ENCODE data around the gene MDM2. TPM values are rescaled to one million over a fixed set of nuclear protein-coding genes. Genes with fewer than 3 reads are reported as not detected.

The MDM2 gene
- total and polyA plus RNA-seq, 2 experiments from 2014 or later = 80.4 to 111 TPM

DNA sequence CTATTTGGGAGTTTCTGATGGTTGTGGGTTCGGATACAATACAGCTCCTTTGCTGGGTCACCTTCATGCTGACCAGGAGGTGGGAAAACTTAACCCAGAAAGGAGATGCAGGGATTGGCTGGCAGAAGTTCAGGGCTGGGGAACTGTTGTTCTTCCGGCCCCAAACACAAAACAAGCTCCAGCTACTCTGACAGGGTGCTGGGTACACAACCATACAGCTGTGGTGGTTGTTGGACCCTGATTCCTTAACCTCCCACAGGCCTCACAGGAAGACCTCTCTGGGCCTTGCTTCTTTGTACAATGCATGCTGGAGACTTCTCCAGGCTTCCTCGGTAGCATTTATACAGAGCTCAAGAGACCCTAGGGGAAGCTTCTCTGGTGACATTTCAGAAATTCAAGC is 77.4 kb downstream of the MDM2 start:
- no peaks in the 10 kb centered on the region for H3K9me2 ChIP-seq (ENCODE audit: insufficient read depth)
- TF ChIP-seq EZH2phosphoT487 (IDR thresholded peaks at IDR 0.05; ENCODE audit: insufficient read depth, low read depth) = no peak
- TF ChIP-seq EZH2 (IDR thresholded peaks at IDR 0.05; ENCODE audit: insufficient read depth, poor library complexity, severe bottlenecking) = no peak
- no peak overlapping the region for H3K27ac ChIP-seq
- no peaks in the 10 kb centered on the region for H3K4me1 ChIP-seq (ENCODE audit: insufficient read depth)
- H3K36me3 ChIP-seq (ENCODE audit: low read depth) = no peaks in the 10 kb centered on the region
- H2AFZ ChIP-seq = no peak overlapping the region
- no peaks in the 10 kb centered on the region for H4K20me1 ChIP-seq (ENCODE audit: insufficient read depth)
- H3K4me2 ChIP-seq (ENCODE audit: unreplicated experiment) = no peak overlapping the region
- H3K79me2 ChIP-seq (ENCODE audit: insufficient read depth) = no peaks in the 10 kb centered on the region
- WGBS, 2 experiments (ENCODE audit: low coverage in 1 of 2, low lambda C conversion rate in 2 of 2, missing lambda C conversion rate in 2 of 2) = 89 to 91% methylated on average over 3 of the region's 3 CpGs
- H3K9ac ChIP-seq = no peak overlapping the region
- no peak overlapping the region for H3K4me3 ChIP-seq
- H3K27me3 ChIP-seq (replicated peaks; ENCODE audit: insufficient read depth) = no peaks in the 10 kb centered on the region
- in situ Hi-C loops (cut with MboI) = no loop called here
- no peak for DNase-seq
- H3F3A ChIP-seq (ENCODE audit: insufficient read depth) = no peaks in the 10 kb centered on the region
- H3K9me3 ChIP-seq (ENCODE audit: low read depth) = no peaks in the 10 kb centered on the region

DNA sequence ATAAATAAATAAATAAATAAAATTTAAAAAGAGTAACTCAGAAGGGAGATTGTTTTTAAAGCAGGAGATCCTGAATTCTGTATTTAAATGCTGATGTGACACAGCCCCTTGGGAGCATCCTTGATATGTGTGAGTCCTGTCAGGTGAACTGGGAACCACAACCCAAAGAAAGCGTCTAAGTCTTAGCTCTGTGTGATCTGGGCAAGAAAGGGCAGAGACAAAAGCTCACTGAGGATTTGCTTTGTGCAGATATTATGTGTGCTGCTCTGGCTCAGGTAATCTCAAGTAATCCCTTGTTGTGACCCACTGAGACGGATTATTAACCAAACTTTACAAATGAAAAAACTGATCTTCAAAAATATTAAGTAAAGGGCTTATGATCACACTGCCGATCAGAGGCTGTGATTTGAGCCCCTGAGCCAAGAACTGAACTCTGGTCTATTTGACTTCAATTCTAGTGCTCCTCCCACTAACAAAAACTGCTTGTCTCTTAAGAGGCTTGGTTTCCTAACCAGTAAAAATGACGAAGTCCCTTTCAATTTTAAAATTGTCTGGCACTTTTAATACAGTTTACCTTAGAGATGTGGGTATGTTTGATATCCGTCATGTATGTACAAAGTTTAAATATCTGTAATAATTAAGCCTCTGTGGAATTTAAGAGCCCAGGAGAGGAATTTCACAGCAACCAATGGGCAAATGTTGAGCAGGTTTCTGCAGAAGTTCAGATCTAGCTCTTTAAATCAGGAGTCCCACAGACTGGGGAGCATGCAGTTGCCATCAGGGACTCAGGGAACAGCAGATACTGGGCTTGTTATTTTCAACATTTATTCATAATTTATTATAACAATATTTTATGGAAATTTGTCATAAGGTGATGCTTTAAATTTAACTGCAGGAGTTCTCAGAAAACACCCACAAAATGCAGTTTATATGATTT is 78.9 kb downstream of the MDM2 start:
- no peaks in the 10 kb centered on the region for H3F3A ChIP-seq (ENCODE audit: insufficient read depth)
- 80 to 81% methylated on average over 5 of the region's 5 CpGs for WGBS, 2 experiments (ENCODE audit: low coverage in 1 of 2, low lambda C conversion rate in 2 of 2, missing lambda C conversion rate in 2 of 2)
- no peak overlapping the region for H2AFZ ChIP-seq
- H3K4me3 ChIP-seq = no peak overlapping the region
- no peaks in the 10 kb centered on the region for H3K9me3 ChIP-seq (ENCODE audit: low read depth)
- no peak overlapping the region for H3K27ac ChIP-seq
- no peaks in the 10 kb centered on the region for H3K27me3 ChIP-seq (replicated peaks; ENCODE audit: insufficient read depth)
- H3K79me2 ChIP-seq (ENCODE audit: insufficient read depth) = no peaks in the 10 kb centered on the region
- TF ChIP-seq EZH2 (IDR thresholded peaks at IDR 0.05; ENCODE audit: insufficient read depth, poor library complexity, severe bottlenecking) (no peak), EZH2phosphoT487 (IDR thresholded peaks at IDR 0.05; ENCODE audit: insufficient read depth, low read depth) (no peak)
- in situ Hi-C loops (cut with MboI) = no loop called here
- H4K20me1 ChIP-seq (ENCODE audit: insufficient read depth) = no peaks in the 10 kb centered on the region
- no peak for DNase-seq
- H3K4me1 ChIP-seq (ENCODE audit: insufficient read depth) = no peaks in the 10 kb centered on the region
- H3K9me2 ChIP-seq (ENCODE audit: insufficient read depth) = no peaks in the 10 kb centered on the region
- no peak overlapping the region for H3K9ac ChIP-seq
- no peaks in the 10 kb centered on the region for H3K36me3 ChIP-seq (ENCODE audit: low read depth)
- no peak overlapping the region for H3K4me2 ChIP-seq (ENCODE audit: unreplicated experiment)

DNA sequence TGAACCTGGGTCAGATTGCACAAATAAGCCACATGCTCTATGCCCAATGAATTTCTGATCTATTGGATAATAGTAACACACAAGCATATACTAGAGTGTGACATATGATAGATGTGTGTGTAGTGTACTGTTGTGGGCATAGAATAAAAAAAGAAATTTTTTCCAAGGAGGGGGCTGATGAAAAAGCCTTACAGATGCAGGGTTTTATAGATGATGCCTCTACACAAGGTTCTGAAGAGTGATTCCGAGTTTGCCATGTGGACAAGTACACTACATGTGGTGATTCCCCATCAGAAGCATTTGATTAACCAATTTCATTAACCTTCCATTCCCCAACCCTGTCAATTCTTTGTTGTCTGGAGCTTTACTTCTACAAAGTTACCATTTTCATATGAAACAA is 79.7 kb downstream of the MDM2 start:
- H3F3A ChIP-seq (ENCODE audit: insufficient read depth) = no peaks in the 10 kb centered on the region
- H4K20me1 ChIP-seq (ENCODE audit: insufficient read depth) = no peaks in the 10 kb centered on the region
- 87 to 92% methylated on average over 1 of the region's 1 CpG for WGBS, 2 experiments (ENCODE audit: low coverage in 1 of 2, low lambda C conversion rate in 2 of 2, missing lambda C conversion rate in 2 of 2)
- DNase-seq = no peak
- H3K9me2 ChIP-seq (ENCODE audit: insufficient read depth) = no peaks in the 10 kb centered on the region
- H3K27me3 ChIP-seq (replicated peaks; ENCODE audit: insufficient read depth) = no peaks in the 10 kb centered on the region
- TF ChIP-seq EZH2phosphoT487 (IDR thresholded peaks at IDR 0.05; ENCODE audit: insufficient read depth, low read depth) = no peak
- TF ChIP-seq EZH2 (IDR thresholded peaks at IDR 0.05; ENCODE audit: insufficient read depth, poor library complexity, severe bottlenecking) = no peak
- H3K4me2 ChIP-seq (ENCODE audit: unreplicated experiment) = no peak overlapping the region
- in situ Hi-C loops (cut with MboI) = no loop called here
- no peak overlapping the region for H3K4me3 ChIP-seq
- no peaks in the 10 kb centered on the region for H3K36me3 ChIP-seq (ENCODE audit: low read depth)
- H3K9ac ChIP-seq = no peak overlapping the region
- H2AFZ ChIP-seq = no peak overlapping the region
- H3K79me2 ChIP-seq (ENCODE audit: insufficient read depth) = no peaks in the 10 kb centered on the region
- H3K9me3 ChIP-seq (ENCODE audit: low read depth) = no peaks in the 10 kb centered on the region
- no peak overlapping the region for H3K27ac ChIP-seq
- no peaks in the 10 kb centered on the region for H3K4me1 ChIP-seq (ENCODE audit: insufficient read depth)

DNA sequence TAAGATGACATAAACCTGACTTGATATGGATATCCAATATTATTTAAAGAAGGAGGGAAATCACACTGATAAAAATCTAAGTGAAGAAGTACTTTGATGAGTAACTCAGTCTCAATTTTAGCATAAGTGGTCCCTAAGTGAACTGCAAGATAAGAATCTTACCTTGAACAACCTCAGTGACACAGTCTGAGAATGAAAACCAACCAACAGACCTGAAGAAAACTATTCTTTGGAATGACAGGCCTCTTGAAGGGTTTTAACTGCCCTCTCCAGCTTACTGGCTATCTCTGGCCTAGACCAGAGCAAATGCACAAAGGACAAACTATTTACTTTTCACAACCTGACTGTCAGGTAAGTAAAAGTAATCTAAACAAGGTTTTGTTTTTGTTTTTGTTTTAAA is 80.3 kb downstream of the MDM2 start:
- in situ Hi-C loops (cut with MboI) = no loop called here
- Histone ChIP-seq H3K79me2 (ENCODE audit: insufficient read depth) (no peaks in the 10 kb centered on the region), H3K27me3 (replicated peaks; ENCODE audit: insufficient read depth) (no peaks in the 10 kb centered on the region)

More for the DNA sequence above, 80.3 kb downstream of the MDM2 start:
- Histone ChIP-seq H2AFZ (no peak overlapping the region), H3K9me2 (ENCODE audit: insufficient read depth) (no peaks in the 10 kb centered on the region), H4K20me1 (ENCODE audit: insufficient read depth) (no peaks in the 10 kb centered on the region), H3F3A (ENCODE audit: insufficient read depth) (no peaks in the 10 kb centered on the region), H3K36me3 (ENCODE audit: low read depth) (no peaks in the 10 kb centered on the region), H3K9me3 (ENCODE audit: low read depth) (no peaks in the 10 kb centered on the region), H3K27ac (no peak overlapping the region), H3K4me1 (ENCODE audit: insufficient read depth) (no peaks in the 10 kb centered on the region), H3K4me2 (ENCODE audit: unreplicated experiment) (no peak overlapping the region), H3K4me3 (no peak overlapping the region), H3K9ac (no peak overlapping the region)
- no peak for TF ChIP-seq EZH2phosphoT487 (IDR thresholded peaks at IDR 0.05; ENCODE audit: insufficient read depth, low read depth)
- TF ChIP-seq EZH2 (IDR thresholded peaks at IDR 0.05; ENCODE audit: insufficient read depth, poor library complexity, severe bottlenecking) = no peak
- DNase-seq = no peak
